ENCODE measurements around the gene ENAH. TPM values are rescaled to one million over a fixed set of nuclear protein-coding genes. Genes with fewer than 3 reads are reported as not detected.
"Not testable (repeated sequence)": the region's sequence is repeated elsewhere in the genome, so short reads cannot be mapped to it uniquely, and the experiment has no call there.

ENAH gene
- polyA plus RNA-seq (ENCODE audit: insufficient read length in 10 of 10) = 100 to 1,000 TPM; 115 to 167 (median 133) TPM
- long read RNA-seq, donor 1, full-length matches to known transcripts = 12 of 17 reads
- long read RNA-seq, donor 1, partial matches to known transcripts = 5 of 17 reads
- long read RNA-seq, donor 1, other reads (novel, unspliced or antisense) = 0 of 17 reads
- long read RNA-seq, donor 2, full-length matches to known transcripts = 6 of 11 reads
- long read RNA-seq, donor 2, partial matches to known transcripts = 5 of 11 reads
- long read RNA-seq, donor 2, other reads (novel, unspliced or antisense) = 0 of 11 reads
- long read RNA-seq, donor 3 = 0 reads
- long read RNA-seq, donor 4, full-length matches to known transcripts = 9 of 14 reads
- long read RNA-seq, donor 4, partial matches to known transcripts = 5 of 14 reads
- long read RNA-seq, donor 4, other reads (novel, unspliced or antisense) = 0 of 14 reads
- long read RNA-seq, donor 5, full-length matches to known transcripts = 7 of 26 reads
- long read RNA-seq, donor 5, partial matches to known transcripts = 14 of 26 reads
- long read RNA-seq, donor 5, other reads (novel, unspliced or antisense) = 5 of 26 reads
- long read RNA-seq, donor 6, full-length matches to known transcripts = 11 of 27 reads
- long read RNA-seq, donor 6, partial matches to known transcripts = 16 of 27 reads
- long read RNA-seq, donor 6, other reads (novel, unspliced or antisense) = 0 of 27 reads
- long read RNA-seq, donor 7, full-length matches to known transcripts = 10 of 10 reads
- long read RNA-seq, donor 7, partial matches to known transcripts = 0 of 10 reads
- long read RNA-seq, donor 7, other reads (novel, unspliced or antisense) = 0 of 10 reads
- long read RNA-seq, donor 8, partial matches to known transcripts = 0 of 8 reads
- long read RNA-seq, donor 8, other reads (novel, unspliced or antisense) = 0 of 8 reads
- long read RNA-seq, donor 9, partial matches to known transcripts = 0 of 2 reads
- long read RNA-seq, donor 9, other reads (novel, unspliced or antisense) = 0 of 2 reads

DNA sequence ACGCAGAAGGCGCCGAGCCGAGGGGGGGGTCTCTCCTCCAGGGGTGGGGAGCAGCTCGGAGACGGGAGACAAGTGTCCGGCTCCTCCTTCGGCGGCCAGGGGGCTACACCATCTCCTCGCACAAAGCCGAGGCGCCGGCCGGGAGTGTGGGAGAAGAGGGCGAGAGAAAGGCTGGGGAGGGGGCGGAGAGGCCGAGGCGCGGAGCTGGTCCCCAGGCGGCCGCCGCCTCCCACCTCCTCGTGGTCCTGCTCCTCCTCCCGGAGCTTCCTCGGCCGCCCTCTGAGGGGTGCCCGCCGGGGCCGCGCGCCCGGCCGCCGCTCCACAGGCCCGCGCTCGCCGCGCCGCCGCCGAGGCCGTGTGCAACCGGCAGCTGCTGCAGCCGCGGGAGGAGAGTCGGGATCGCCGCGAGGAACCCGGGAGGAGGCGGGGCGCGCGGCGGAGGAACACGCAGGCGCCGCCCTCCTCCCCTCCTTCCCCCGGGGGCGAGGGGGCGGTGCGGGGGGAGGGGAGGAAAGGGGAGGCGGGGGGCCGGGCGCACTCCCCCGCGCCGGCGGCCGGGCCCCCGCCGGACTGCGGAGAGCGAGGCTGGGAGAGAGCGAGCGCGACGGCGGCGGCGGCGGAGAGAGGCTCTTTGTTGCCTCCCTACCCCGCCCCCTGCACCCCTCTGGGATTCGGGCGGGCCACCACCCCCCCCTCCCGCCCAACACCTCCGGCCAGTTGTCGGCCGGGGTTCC is at the start of gene ENAH:
TSS of gene ENAH (minus strand) at position 395 of the 734 bp plus-strand sequence. CDS start 433 bp downstream, outside the sequence.
- peak; percentile 89 to 93 (median 89) for DNase-seq

DNA sequence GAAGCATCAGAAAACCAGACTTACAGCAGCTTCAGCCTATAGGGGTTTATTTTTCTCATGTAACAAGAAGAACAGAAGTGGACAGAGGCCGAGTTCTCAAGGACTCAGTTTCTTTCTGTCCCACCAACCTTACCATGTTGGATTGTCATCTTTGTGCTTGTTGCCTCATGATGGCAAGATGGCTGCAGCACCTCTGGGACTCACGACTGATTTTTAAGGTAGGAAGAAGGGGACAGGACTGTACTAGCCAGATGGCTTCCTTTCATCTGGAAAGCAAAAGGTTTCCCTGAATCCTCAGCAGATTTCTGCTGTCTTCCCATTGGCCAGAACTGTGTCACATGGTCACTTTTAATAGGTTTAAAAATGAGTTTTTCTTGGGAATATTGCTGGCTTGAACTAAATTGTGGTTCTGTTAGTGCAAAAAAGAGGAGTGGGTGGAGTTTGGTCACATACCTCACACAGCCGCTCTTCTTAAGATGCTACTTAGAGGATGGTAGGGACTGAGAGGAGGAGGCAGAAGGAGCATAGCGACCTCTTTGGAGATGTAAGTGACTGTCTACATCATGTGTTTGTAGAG is 48.1 kb upstream of the ENAH start:
- DNase-seq = no peak

DNA sequence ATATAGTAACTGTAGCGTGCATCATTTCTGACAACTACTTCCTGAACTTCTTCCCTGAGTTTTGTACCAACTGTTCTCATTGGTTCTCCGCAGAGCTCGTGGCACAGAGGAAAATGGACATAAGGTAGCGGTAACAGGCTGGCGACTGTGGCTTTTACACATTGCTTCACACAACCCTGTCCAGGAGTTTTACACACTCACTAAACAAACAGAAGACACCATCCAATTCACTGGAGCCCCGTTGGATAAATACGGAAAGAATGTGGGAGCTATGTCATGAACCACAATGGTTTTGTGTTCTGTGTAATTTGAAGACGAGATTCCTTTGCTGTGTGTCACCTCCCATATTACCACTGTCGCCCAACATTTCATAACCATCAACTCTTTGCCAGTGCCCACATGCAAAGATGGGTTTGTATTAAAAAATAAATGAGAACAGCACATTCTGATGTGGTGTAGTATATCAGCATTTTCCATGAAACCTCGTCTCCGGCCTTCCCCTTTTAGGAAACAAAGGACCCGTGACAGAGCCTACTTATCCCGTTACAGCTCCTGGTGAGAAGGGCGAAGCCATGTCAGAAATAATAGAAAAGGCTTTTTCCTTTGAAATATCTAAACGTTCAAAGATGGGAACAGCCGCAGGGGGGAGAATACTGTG is 47.4 kb upstream of the ENAH start:
- peak in 2 of 3 donors; percentile 66 to 97 for DNase-seq

DNA sequence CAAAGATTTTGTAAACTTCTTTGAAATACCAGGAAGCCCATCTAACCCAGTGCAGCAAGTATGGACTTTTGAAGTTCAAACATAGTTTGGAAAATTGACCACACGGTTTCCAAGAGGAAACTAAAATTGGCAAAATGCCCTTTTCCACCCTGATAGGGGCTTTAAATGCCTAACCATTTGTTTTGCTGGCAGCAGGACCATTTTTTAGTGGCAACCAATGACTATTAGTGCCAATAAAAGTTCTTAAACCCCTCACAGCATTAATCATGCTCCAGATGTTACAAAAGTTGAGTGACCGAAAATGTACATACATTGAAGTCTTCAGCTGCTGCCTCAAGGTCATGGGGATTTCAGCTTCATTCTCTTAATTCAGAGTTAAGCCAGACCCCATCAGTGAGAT is 46.4 kb upstream of the ENAH start:
- DNase-seq = peak in 1 of 3 donors; percentile 60

DNA sequence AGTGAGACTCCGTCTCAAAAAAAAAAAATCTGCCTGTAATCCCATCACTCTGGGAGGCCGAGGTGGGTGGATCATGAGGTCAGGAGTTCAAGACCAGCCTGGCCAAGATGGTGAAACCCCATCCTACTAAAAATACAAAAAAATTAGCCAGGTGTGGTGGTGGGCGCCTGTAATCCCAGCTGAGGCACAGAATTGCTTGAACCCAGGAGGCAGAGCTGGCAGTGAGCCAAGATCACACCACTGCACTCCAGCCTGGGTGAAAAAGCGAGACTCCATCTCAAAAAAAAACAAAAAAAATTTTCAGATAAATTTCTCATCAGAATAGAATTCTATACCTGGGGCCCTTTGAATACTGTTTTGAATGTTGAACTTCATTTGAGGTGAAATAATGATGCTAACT is 45.3 kb upstream of the ENAH start:
- DNase-seq = not testable (repeated sequence)

DNA sequence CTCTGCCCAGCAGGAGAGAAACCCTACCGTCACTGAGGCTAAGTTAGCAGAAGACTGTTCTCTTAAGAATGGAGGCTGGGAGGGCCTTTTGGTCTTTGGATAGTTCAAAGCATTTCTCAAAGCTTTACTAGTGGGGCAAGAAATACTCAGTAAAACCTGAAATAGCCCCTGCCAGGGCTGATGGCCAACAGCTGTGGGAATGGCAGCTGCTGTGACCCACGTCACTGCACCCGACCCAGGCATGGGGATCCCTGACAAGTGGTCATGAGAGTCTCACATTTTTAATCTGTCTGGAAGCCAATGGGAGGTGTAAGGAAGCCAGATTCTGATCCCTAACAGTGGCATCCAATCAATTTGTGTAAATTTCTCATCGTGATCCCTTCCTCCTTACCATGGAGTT is 44.5 kb upstream of the ENAH start:
- DNase-seq = peak in 2 of 3 donors; percentile 71 to 79

DNA sequence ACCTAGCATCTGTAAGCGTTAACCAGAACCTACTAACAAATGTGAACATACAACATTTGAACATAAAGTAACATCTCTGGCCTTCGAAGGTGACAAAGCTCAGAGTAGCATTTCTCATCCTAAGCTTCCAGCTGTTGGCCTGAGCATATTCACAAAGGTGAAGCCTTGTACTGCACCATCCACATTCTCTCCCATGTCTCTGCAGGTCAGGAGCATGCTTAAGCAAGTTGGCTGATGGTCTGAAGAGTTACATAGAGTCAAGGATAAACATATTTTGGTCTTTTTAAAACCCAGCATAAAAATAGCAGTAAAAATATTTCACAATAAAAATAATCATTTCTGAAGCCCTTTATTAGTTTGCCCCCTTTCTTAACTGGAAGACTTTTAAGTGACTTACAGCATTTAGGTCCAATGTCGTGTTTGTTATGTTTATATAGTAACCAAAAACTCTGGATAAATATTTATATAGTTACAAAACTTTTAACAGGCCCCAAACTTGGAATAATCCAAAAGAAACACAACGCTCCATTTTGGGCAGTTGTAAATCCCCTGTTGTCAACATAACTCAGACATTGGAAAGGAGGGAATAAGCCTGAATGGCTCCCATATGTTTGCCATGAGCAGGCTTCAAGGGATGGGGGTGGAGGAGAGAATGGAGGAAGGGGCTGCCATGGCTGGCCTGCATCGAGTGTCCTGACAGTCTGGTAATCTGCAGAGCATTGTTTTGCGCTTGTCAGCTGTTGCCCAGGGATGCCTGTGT is 42.8 kb upstream of the ENAH start:
- DNase-seq = peak in 2 of 3 donors; percentile 81 to 94

DNA sequence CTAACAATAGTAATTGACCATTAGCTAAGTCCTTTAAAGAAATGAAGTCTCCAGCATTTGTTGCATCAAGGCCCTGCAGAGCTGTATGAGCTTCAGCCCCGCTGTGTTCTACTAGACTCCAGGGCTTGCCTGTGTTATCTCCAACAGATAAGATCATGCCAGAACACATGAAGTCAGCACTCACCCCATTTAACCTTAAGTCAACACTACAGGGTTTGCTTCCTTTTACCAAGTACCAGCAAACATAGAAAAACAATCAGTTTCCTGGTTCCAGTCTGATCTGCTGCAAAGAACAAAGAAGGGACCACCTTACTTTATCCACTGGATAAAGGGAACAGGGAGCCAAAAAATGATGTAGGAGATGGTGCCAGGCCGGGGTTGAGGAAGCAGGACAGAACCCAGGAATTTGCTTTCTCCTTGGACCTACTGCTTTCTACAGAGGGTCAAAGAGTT is 41.3 kb upstream of the ENAH start:
- DNase-seq = peak in 1 of 3 donors; percentile 44

DNA sequence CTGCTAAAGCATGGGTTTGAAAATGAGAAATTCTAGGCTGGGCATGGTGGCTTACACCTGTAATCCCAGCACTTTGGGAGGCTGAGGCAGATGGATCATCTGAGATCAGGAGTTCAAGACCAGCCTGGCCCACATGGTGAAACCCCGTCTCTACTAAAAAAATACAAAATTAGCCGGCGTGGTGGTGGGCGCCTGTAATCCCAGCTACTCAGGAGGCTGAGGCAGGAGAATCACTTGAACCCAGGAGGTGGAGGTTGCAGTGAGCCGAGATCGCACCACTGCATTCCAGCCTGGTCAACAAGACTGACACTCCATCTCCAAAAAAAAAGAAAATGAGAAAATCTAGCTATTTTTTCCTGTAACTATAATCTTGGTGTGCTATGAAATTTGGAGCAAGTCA is 40.8 kb upstream of the ENAH start:
- DNase-seq = not testable (repeated sequence)

DNA sequence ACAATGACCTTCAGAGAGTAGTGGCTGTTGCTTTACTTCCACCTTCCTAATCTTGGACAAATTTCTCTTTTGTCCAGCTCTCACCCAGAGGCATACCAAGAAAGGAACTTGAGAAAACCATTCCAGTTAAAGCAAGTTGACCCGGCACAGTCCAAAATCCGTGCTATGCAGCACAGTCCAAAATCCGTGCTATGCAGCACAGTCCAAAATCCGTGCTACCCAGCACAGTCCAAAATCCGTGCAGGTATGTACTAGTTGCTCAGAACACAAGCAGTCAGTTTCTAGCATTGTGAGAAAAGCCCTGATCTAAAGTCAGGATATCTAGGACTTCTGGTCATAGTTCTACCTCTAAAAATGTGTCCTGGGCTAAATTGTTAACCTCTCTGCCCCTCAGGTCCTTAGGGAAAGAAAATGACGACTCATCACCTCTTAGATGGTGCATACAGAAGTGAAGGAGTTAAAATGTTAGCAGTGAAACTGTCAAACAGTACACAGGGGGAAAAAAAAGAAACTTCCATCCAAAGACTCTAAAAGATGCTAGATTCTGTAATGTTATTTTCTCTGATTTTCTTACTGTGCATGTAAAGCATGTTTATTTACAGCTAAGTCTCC is 40.3 kb upstream of the ENAH start:
- DNase-seq = no peak

DNA sequence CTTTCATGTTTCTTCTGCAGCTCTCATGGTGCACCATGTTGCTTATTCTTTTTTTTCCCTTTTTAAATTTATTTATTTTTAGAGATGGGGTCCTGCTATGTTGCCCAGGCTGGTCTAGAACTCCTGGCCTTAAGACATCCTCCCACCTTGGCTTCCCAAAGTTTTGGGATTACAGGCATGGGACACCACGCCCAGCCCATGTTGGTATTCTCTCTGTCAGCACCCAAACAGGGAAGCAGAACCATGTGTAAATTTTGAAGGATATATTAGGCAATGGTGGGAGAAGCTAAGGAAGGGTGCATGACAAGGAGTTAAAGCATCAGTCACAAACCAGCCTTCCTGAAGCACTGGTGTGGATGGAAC is 39.6 kb upstream of the ENAH start:
- no peak for DNase-seq

DNA sequence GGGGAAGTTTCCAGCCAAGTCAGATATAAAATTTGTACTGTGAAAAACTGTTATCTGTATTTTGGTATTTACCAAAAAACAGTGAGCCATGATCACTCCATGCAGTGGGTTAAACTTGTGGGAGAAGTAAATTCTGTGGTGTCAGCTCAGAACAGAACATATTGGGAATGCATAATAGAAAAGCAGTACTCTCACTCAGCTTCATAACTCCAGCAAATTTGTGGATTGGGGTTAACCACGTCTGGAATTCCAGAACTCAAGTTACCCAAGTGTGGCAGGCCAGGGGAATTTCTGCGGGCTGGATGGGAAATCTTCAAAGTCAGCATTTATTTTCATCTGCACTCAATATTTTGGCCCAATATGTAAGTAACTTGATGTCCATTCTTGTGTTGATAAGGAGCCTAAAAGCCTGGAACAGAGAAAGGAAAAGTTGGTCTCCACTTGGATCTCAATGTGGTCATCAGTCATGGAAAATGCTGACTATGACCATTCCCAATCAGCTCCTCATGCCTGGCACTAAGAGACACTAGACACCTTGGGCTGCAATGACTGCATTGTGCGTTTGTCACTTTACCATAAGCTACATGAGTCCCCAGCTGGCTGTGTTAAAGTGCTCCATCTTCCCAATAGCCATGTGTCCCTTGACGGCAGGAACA is 39.1 kb upstream of the ENAH start:
- DNase-seq = peak in 1 of 3 donors; percentile 85

DNA sequence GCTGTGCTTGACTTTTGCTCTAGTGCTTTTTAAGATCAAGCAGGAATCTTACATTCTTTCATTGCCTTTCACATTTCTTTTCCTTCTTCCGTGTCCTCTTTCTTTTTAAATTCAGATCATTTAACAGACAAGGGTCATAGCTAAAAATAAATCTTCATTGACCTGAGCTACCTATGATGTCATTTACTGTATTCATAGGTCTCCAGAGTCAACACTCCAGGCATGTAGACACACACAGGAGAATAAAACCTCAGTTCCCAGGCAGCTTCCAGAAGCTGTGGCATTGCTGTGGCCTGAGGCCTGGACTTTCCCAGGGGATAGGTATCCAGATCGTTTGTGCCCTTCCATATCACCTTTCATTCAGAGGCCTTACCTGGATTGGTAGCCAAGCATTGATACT is 38.5 kb upstream of the ENAH start:
- DNase-seq = no peak

DNA sequence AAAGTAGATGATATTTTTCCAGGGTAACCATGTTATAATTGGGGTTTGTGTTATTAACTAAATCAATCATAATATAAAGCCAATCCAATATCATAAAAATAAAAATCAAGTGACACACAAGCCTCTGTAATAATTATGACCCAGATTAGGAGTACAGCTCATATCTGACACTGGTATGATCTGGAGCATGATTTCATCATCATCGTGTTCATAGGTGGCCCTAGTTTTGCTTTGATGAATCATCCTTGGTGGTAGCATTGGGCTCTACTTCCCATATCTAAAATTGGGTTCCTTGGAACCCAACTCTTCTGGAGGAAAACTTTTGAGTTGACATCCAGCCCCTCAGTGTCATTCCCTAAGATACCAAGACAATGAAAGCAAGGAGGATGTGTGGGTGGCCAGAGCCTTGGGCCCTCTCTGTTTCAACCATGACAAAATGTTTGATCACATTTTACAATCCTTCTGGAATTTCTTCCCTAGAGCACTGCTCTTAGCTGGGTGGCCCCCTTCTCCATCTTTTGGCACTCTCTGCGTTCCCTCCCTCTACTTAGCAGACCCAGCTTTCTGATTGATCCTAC is 37.0 kb upstream of the ENAH start:
- DNase-seq = no peak

DNA sequence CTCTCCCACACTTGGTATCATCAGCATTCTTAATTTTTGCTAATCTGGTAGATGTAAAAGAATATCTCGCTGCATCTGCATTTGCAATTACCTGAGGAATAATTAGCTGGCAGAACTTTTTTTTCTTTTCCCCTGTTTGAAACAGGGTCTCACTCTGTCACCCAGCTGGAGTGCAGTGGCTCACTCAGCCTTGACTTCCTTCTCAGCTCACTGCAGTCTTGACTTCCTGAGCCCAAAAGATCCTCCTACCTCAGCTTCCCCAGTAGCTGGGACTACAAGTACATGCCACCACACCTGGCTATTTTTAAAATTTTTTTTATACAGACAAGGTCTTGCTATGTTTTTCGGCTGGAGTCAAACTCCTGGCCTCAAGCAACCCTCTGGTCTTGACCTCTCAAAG is 35.4 kb upstream of the ENAH start:
- DNase-seq = no peak

DNA sequence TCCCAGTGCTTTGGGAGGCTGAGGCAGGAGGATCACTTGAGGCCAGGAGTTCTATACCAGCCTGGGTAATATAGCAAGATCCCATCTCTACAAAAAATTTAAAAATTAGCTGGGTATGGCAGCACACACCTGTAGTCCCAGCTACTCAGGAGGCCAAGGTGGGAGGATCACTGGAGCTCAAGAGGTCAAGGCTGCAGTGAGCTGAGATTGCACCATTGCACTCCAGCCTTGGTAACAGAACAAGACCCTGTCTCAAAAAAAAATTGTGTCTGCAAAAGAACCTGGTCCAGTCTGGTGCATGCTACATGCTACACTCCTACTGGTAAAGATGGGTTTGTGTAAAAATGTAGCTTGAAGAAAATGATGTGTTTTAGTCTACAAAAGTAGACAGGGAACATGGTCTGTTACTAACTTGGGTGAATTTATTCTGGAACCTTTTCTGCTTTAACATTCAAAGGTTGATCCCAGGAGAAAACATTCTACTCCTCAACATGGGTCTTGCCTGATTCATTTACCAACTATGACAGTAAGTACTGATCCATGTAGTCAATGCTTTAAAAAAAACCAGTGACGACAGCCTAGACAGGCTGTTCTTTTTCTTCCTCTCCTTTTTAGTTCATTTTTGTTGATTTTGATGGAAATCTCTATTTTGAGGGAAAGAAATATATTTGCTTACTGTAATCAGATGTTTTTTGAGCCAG is 32.7 kb upstream of the ENAH start:
- no peak for DNase-seq

DNA sequence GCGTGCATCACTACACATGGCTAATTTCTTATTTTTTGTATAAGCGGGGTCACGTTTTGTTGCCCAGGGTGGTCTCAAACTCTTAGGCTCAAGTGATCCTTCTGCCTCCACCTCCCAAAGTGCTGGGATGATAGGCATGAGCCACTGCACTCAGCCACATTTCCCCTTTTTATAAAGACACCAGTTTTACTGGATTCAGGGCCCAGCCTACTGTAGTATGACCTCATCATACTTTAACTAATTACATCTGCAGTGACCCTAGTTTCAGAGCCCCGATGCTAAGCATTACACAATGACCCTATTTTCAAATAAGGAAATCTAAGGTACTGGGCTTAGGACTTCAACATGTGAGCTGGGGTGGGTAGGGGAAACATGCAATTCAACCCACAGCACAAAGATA is 31.8 kb upstream of the ENAH start:
- DNase-seq = no peak

DNA sequence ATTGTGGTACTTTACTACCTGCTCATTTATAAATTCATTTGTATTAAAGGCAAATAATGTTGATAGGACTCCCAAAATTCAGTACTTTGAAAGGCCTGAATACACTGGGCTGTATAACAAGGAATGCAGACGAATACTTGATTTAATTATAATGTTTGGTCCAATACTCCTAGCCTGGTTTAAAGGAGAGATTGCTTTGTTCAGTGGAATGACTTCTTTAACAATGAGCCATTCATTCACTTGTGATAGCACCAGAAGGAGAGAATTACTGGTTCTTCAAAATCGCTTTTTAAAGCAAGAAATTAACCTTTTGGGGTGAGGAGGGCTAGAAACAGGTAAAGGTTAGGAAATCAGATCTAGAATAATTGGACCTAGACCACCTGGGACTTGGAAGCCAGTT is 28.3 kb upstream of the ENAH start:
- no peak for DNase-seq
